ENCODE results near the gene FAM217B.

Gene FAM217B

DNA sequence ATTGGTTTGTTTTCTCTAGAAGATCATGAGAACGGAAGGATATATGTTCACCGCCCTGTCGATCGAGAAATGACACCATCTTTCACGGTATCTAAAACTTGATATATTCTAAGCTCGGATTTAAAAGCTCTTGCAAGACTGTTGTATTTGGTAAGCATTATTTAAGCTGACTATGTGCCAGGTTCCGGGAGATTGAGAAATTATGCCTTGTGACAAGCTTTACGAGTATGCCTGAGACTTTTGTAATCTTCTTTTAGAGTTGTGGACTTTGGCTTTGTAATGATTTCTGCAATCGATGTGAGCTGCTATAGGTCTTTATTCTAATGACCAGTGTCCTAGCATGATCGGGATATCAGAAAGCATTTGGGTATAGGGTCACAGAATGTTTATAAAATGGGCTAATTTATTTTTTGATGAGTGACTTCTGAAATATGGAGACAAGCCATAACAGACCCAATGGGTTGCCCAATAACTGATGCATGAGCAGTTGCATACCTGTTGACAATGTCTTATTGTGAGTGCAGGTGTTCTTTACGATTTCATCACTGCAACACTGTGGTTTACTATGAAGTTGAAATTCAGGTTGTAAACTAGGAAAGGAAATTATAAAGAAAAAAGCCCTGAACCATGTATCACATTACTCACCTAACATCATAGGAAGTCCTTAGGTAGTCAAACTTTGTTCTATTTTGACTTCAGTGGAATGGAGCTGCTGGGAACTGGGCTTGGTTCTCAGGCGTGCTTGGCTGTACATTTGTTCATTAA, 32.0 kb downstream of the FAM217B start:
- no peak for DNase-seq (ENCODE audit: low read depth in 1 of 2, low spot score in 1 of 2)

DNA sequence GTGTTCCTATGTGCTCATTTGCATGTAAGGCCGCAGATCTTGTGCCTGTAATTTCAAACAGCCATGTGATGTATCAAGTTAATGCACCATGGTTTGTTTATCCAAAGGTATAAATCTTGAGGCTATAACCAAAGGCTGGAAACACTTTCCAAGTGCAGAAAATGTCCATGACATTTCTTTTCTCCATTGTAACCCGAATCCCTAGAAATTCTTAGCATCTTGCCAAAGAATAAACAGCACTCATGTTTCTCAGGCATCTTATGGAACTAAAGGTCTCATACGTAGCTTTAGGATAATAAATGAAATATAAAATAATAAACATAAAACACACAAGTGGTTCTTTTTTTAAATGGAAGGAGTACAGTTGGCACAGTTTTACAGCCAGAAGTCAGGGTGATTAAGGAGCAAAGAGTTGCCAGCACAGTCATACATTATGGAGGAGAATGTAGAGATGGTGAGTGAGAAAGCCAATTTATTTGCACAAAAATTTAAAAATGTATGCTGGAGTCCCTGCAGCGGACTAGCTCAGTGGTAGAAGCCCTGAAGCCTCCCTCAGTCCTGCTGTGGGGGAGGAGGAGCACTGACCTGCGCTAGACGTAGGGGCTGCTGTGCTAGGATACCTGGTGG, 36.1 kb downstream of the FAM217B start:
- DNase-seq (ENCODE audit: low read depth in 1 of 2, low spot score in 1 of 2): no peak

GRCh38 chr20:59977086-59977485, 36.9 kb downstream of the FAM217B start:
- DNase-seq (ENCODE audit: low read depth in 1 of 2, low spot score in 1 of 2): no peak

DNA sequence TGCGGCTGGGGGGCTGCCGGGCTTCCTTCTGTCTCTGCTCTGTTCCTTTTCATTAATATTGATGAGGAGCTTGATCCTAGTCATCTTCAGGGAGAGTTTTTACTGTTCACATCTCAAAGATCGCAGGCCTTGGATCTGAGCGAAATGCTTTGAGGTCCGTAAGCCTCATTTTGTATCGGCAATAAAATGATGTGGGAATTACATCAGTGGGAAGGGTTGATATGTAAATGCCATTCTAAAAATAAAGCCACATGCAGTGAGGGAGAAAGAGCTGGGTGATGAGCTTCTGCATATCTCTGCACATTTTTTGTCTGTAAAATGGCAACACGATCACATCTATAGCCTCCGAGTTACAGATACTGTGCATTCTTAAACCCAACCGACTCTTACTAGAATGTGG, 42.9 kb downstream of the FAM217B start:
- no peak for DNase-seq (ENCODE audit: low read depth in 1 of 2, low spot score in 1 of 2)

DNA sequence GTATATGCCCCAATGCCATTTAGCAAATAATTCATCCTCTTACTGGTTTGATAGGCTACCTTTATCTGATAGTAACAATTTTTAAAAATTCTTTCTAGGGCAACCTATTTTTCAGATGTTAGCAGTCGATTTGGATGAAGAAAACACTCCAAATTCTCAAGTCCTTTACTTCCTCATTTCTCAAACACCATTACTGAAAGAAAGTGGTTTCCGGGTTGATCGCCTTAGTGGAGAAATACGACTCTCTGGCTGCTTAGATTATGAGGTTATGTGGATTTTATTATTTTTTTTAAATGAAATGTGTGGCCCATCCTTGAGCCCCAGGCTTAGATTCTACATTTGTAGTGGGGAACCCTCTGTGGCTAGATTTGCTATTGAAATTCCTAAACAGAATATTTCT, 44.4 kb downstream of the FAM217B start:
- DNase-seq (ENCODE audit: low read depth in 1 of 2, low spot score in 1 of 2): no peak

DNA sequence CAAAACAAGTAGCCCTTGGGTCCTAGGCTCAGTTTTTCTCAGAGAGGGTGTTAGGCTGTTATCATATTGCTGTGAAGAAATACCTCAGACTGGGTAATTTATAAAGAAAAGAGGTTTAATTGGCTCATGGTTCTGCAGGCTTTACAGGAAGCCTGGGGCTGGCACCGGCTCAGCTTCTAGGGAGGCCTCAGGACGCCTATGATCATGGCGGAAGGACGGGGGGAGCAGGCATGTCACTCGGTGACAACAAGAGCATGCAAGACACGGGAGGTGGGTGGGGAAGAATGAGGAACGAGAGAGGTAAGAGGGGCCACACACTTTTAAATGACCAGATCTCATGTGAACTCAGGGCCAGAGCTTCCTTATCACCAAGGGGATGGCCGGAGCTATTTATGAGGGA, 45.0 kb downstream of the FAM217B start:
- DNase-seq (ENCODE audit: low read depth in 1 of 2, low spot score in 1 of 2): no peak

DNA sequence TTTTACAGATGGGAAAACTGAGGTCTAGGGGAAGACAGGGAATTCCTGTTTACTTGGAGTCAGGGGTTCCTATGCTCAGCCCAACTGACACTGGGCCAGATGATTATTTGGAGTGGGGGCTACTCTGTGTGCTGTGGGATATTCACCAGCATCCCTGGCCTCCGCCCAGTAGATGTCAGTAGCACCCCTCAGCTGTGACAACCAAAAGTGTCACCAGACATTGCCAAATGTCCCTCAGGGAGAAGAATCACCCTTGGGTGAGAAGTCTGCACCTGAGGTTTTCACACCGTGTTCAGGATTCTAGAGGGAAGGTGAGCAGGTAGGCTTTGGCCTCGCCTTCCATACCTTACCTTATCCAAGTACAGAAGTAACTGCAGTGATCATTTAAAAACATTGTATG, 45.7 kb downstream of the FAM217B start:
- DNase-seq (ENCODE audit: low read depth in 1 of 2, low spot score in 1 of 2): no peak

DNA sequence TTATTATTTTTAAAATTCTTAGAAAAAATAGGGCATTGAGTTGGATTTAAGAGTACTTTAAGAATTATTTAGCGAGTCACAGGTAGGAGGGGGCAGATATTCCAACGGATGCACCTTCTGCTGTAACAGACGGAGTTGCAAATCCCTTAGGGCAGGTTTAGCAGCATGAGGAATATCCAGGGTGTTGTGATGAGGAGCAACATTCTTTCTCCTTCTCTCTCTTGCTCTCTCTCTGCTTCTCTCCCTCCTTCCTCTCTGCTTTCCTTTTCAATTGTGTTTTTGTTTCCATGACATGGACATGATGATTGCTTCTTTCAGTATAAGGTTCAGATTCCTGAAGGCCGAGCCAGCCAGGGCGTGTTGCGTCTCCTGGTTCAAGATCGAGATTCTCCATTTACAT, 46.9 kb downstream of the FAM217B start:
- no peak for DNase-seq (ENCODE audit: low read depth in 1 of 2, low spot score in 1 of 2)

DNA sequence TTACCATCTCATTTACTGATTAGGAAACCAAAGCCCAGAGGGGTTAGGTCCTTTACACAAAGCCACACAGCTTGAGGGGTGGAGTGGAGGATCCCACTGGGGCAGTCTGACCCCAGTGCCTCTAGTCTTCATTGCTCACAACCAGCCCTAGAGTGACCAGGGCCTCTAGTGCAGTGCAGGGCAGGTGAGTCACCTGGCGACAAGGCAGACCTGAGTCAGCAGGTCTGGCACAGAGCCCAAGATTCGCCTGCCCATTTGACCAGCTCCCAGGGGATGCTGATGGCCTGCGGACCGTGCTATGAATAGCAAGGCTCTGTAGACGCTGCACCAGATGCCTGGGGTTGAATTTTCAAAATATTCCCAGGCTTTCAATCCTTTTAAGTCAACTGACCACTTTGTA, 48.0 kb downstream of the FAM217B start:
- no peak for DNase-seq (ENCODE audit: low read depth in 1 of 2, low spot score in 1 of 2)

DNA sequence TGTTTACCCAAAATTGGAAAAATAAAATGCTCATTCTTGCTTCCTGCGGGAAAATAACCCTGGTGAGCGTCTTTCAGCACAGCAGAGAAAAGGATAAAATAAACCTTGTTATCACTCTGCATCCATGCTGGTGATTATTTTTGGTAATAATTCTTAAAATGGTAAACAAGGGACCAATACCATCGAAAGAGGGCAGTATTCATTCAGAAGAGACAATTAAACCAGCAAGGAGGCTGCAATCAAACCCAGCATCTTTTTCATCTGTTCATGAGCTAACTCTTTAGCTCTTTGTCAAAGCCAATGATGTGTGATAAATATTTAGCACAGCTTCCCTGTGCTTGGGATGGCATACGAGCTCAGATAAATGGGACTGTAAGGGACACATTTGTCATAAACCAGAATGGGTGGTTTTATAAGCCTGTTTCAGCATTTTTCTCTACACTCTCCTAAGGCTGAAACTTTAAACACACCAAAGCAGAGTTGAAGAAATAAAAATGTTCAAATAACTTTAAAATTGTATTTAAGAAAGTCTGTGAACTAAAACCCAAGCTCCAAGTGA, 52.4 kb downstream of the FAM217B start:
- DNase-seq (ENCODE audit: low read depth in 1 of 2, low spot score in 1 of 2): no peak

DNA sequence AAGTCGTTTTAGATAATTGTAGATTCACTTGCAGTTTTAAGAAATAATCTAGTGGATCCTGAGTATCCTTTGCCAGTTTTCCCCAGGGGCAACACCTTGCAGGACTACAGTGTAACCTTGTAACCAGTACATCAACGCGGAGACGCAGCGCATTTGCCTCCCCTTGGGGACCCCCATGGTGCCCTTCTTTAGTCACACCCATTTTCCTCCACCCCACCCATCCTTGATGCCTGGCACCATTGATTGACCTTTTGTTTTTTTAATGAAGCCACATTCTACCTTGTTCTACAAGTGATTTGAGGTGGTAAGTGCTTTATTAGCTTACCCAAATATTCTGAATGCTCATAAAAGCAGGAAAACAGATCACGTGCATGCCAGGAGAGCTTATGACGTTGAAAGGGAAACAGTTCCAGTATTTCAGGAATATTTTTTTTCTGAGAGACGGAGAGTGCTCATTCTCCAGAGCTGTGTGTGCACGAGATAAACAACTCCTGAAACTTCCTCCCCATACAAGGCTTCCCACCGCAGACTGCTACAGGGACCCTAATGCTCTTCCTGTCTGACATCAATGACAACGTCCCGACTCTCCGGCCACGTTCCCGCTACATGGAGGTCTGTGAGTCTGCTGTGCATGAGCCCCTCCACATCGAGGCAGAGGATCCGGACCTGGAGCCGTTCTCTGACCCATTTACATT, 53.7 kb downstream of the FAM217B start:
- DNase-seq (ENCODE audit: low read depth in 1 of 2, low spot score in 1 of 2): no peak

DNA sequence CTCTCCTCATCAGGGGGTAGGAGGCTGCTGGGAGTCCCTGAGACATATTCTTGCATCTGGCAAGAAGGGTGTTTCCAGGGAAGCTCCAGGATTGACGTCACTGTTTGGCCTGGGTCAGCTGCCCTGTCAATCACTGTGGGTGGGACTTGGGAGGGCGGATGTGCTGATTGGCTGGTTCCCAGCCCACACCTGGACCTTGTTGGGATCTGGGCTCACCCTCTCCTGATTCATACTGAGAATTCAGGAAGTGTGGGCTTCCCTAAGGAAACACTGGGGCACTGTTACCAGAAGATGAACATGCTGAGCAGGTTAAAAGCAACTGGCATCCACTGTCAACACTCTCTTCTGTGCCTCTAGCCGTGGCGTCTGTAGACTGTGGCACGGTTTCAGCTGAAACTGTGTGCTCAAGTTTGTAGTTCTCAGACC, 54.5 kb downstream of the FAM217B start:
- DNase-seq (ENCODE audit: low read depth in 1 of 2, low spot score in 1 of 2): no peak

- DNase-seq (ENCODE audit: low read depth in 1 of 2, low spot score in 1 of 2): no peak
Observed at GRCh38 chr20:59996108-59996507, 55.9 kb downstream of the FAM217B start.

- no peak for DNase-seq (ENCODE audit: low read depth in 1 of 2, low spot score in 1 of 2)
Observed at GRCh38 chr20:59997896-59998295, 57.7 kb downstream of the FAM217B start.
